Measurements from ENCODE around the gene FAM236B.
"Not testable (repeated sequence)": the region's sequence is repeated elsewhere in the genome, so short reads cannot be mapped to it uniquely, and the experiment has no call there.

FAM236B gene

DNA sequence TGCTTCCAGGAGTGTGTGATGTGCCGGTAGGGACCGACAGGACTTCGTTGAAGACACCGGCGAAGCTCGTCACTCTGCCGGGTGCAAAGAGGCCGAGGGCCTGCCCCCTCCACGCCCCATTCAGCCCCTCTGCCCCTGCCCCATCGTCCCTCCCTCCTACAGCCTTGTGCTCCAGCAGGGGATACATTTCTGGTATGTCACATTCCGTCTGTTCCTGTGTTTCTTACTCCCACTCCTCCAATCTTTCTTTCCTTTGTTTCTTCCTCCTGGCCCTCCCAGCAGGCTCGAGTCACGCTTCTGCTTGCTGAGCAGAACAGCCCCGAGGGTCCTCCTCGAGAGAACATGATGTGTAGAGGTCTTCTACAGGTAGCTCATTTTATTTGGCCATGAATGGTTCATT is at the start of gene FAM236B:
Gene FAM236B, minus strand, starts transcription at position 101 of the 400 bp plus-strand sequence. Its CDS starts 100 bp downstream, at position 1.
- DNase-seq (ENCODE audit: low read depth): not testable (repeated sequence)

DNA sequence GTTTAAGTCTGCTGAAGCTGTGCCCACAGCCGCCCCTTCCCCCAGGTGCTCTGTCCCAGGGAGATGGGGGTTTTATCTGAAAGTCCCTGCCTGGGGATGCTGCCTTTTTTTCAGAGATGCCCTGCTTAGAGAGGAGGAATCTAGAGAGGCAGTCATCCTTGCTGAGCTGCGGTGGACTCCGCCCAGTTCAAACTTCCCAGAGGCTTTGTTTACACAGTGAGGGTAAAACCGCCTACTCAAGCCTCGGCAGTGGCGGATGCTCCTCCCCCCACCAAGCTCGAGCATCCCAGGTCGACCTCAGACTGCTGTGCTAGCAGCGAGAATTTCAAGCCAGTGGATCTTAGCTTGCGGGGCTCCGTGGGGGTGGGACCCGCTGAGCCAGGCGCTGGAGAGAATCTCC is 48.2 kb upstream of the FAM236B start:
- DNase-seq (ENCODE audit: low read depth): not testable (repeated sequence)

DNA sequence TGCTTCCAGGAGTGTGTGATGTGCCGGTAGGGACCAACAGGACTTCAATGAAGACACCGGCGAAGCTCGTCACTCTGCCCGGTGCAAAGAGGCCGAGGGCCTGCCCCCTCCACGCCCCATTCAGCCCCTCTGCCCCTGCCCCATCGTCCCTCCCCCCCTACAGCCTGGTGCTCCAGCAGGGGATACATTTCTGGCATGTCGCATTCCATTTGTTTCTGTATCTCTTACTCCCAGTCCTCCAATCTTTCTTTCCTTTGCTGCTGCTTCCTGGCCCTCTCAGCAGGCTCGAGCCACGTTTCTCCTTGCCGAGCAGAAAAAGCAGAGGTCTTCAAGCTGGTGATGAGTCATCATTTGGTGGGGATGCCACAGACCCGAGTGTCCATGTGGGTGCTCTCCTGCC is 25.6 kb upstream of the FAM236B start, which contains the start of gene FAM236D:
Gene FAM236D, minus strand, starts transcription at position 101 of the 400 bp plus-strand sequence. Its CDS starts 100 bp downstream, at position 1.
- not testable (repeated sequence) for DNase-seq (ENCODE audit: low read depth)

DNA sequence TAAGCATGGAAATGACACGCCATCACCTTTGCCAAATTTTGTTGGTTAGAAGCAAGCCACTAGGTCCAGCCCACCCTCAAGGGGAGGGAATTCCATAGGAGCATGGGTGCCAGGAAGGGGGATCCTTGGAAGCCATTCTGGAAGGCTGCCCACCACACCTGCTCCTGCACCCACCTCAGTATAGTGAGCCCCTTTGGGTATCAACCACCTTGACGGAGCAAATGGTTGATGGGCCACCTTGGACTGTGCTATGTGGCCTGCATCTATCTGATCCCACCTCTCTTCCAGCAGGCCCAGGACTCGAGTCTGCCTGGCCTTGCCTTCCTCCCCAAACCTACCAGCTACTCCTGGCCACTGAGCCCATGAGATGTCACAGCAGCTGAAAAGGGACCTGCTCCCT is 7.9 kb upstream of the FAM236B start:
- not testable (repeated sequence) for DNase-seq (ENCODE audit: low read depth)

DNA sequence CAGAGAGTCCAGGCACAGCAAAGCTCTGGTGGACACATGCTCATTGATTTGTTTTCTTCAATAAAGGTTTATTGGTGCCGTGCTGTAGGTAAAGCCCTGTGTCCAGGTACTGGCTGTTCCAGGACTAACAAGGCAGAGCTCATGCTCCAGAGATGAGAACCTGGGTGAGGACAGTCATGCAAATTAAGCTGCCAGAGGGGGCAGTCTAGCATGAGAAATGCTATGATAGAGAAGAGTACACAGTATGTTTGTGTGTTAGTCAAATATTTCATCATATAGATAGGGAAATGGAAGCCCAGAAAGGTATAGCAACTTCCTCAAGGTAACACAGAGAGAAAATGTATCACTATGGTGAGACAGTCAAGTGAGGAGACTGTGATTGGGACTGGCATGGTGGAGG is 5.7 kb upstream of the FAM236B start:
- DNase-seq (ENCODE audit: low read depth): not testable (repeated sequence)

DNA sequence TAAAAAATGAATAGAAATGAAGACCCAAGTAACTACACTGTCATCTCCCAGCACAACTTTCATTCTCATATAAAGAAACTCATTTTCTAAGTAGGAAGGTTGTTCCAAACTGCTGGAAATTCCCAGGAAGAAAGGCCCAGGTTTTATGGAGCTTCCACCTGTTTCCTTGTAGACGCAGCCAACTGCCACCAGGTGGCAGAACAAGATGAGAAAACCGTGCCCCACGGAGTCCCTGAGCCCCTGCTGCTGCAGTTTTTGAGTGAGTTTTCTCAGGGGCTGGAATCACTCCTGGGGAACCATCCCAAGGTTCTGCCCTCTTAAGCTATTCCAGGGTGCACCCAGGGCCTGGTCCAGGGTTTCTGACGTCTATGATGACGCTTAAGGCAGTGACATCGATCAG is 1.5 kb upstream of the FAM236B start:
- DNase-seq (ENCODE audit: low read depth): not testable (repeated sequence)

DNA sequence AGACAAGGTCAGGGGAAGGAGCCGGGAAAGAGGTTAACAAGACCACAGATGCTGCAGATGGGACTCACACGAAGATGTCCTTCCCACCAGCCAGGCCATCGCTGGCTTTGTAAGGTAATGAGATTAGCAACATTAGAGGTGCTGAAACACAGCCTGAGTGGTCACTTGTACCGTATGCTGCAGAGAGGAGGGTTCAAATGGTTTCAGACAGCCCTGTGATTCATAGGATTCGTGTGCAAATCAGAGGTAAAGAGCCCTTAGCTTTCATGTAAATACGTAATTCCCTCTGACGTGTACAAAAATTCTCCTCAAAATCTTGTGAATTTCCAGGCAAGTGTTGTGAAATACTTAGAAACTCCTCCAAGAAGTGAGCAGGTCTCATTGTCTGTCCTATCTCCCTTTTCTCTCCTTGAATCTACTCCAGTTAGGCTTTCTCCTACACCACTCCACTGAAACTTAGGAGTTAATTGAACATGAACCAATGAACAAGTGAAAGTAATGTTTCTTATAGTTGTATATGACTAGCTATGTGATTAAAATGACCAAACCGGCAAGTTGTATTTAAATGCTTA is 991 bp upstream of the FAM236B start:
- DNase-seq (ENCODE audit: low read depth): not testable (repeated sequence)

DNA sequence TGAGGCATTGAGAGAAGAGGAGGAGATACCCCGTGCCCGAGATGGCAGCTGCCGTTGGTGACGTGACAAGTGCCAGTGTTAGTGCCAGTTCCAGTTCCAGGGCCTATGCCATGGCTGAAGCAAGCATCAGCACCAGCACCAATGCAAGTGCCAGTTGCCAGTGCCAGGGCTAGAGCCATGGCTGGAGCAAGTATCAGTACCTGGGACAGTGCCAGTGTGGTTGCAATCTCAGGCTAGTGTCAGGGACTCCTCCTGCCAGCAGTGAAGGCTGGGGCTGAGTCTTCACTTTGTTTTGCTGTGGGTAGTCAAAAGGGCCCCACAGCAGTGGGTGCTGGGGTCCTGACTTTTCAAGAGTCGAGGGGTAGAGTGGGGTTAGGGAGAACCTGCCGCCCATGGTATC is 4.3 kb downstream of the FAM236B start:
- DNase-seq (ENCODE audit: low read depth): not testable (repeated sequence)

DNA sequence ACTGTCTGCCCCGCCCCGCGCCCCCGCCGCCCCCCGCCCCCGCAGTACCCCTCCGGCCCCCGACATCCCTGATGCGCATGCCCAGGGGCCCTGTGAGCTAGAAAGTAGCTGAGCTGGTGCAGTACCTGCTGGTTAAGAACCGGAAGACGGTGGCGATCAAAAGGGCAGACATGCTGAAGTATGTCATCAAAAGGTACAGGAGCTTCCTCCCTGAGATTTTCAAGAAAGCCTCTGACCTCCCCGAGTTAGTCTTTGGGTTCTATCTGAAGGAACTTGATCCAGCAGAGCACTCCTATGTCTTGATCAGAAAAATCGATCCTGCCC is 5.0 kb downstream of the FAM236B start:
- DNase-seq (ENCODE audit: low read depth): not testable (repeated sequence)

DNA sequence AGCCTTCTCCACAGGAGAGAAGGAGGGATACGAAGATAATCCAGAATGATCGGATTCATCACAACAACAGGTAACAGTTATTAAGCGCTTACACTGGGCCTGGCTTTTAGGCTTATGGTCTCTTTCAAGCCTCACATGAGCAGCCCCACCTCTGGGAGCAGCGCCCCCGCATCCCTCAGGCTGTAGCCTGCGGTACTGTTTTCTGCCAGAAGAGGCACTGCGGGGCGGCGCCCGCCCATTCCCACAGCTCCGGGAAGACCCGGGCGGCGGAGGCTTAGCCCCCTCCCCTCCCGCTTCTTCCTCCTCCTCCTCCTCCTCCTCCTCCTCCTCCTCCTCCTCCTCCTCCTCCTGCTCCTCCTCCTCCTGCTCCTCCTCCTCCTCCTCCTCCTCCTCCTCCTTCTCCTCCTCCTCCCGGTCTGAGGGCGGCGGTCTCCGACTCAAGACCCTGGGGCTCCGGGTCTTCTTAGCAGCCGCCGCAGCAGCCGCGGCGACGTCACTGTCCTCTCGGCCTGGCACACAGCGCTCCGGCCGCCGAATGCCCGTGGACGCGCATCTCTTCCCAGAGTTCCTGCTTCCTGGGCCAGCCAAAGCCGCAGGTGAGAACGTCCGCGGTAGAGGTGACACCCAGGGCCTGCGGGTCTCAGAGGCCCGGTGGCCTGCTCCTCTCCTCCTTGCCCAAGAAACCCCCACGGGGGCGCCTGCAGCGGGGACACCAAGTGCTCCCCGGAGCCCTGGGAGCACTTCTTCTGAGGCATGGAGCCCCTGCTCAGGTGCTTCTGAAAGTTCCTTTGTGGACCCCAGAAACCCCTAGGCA is 5.6 kb downstream of the FAM236B start, which contains the start of gene DMRTC1B:
Gene DMRTC1B, plus strand, starts transcription at position 238 of the 814 bp plus-strand sequence. CDS start 68,246 bp downstream, outside the sequence.
- DNase-seq (ENCODE audit: low read depth): not testable (repeated sequence)

DNA sequence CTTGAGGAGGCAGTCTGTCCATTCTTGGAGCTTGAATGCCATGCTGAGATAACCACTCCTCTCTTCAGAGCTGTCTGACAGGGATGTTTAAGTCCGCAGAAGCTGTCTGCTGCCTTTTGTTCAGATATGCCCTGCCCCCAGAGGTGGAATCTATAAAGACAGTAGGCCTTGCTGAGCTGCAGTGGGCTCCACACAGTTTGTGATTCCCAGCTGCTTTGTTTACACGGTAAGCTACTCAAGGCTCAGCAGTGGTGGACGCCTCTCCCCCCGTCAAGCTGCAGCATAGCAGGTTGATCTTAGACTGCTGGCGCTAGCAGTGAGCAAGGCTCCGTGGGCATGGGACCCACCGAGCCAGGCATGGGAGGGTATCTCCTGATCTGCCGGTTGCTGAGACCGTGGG is 22.0 kb downstream of the FAM236B start:
- not testable (repeated sequence) for DNase-seq (ENCODE audit: low read depth)

DNA sequence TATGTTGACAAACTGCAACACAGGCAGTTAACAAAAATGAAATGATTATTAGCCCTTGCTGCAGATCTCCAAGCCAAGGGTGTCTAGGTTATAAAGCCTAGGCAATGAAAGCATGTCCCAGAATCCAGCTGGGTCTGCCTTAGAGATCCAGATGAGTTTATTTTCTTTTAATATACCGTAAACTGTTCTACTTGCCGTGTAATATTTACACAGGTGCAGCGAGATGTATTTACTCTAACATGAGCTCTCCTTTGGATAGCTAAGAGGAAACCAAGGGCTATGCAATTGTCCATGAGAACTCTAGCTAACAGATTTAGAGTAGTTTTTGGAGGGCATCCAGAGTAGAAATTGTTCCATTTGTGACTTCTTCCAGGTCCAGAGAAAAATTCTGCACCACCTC is 33.9 kb downstream of the FAM236B start:
- DNase-seq (ENCODE audit: low read depth): not testable (repeated sequence)

DNA sequence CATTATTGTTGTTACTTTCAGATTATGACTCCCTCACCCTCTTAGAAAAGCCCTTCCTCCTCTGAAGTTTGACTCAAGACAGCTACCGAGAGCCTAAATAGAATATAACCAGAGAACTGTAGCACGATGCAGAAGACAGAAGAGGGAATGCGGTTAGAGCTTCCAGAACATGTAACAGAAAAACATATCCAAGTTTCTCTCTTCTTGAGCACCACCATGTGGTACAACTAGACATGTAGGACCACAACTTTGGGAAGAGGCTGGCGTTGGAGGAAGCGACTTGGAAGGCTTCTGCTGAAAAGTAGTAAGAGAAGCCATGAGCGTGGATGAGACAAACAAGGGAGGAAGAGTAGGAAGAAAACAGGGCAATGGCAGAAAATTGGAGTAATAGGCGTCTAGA is 36.9 kb downstream of the FAM236B start:
- not testable (repeated sequence) for DNase-seq (ENCODE audit: low read depth)

DNA sequence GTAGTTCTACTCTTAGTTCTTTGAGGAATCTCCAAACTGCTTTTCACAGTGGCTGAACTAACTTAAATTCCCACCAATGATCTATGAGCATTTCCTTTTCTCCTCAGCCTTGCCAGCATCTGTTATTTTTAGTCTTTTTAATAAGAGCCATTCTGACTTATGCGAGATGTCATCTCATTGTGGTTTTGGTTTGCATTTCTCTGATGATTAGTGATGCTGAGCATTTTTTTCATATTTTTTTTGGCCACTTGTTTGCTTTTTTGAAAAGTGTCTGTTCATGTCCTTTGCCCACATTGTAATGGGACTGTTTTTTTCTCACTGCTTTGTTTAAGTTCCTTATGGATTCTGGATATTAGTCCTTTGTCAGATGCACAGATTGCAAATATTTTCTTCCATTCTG is 46.9 kb downstream of the FAM236B start:
- DNase-seq (ENCODE audit: low read depth): peak; percentile 26

DNA sequence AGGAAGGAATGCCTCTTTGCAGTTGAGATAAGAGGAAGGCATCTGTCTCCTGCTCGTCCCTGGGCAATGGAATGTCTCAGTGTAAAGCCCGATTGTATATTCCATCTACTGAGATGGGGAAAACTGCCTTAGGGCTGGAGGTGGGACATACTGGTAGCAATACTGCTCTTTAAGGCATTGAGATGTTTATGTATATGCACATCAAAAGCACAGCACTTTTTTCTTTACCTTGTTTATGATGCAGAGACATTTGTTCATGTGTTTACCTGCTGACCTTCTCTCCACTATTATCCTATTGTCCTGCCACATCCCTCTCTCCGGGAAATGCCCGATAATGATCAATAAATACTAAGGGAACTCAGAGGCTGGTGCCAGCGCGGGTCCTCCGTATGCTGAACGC is 48.8 kb downstream of the FAM236B start:
- not testable (repeated sequence) for DNase-seq (ENCODE audit: low read depth)
